Neural progenitor cell (in vitro differentiated cells): Measurements from ENCODE around the gene LPCAT3. TPM values are rescaled to one million over a fixed set of nuclear protein-coding genes. Genes with fewer than 3 reads are reported as not detected.

Experiments used
- DNase-seq: peaks from one replicate; pipeline ENCODE4 v3.0.0-alpha.2; 2016; ENCODE audit warnings: low spot score
- H2AFZ ChIP-seq: fragments of 200-600 bp; sonication (generic); replicated peaks from 2 replicates; pipeline ENCODE4 v1.6.1; 2016; ENCODE audit warnings: antibody characterized with exemption
- H3F3A ChIP-seq: fragments of 200-600 bp; sonication (generic); 2 replicates; pipeline ENCODE4 v1.6.1; 2016; ENCODE audit warnings: antibody characterized with exemption, low read depth
- H3K27ac ChIP-seq: fragments of 200-600 bp; sonication (generic); 2 replicates; pipeline ENCODE4 v1.5.1; 2016; ENCODE audit warnings: mild to moderate bottlenecking
- H3K27me3 ChIP-seq: fragments of 200-600 bp; sonication (generic); 2 replicates; pipeline ENCODE4 v1.6.1; 2016; ENCODE audit warnings: mild to moderate bottlenecking, moderate library complexity
- H3K36me3 ChIP-seq: fragments of 200-600 bp; sonication (generic); 2 replicates; pipeline ENCODE4 v1.5.1; 2016
- H3K4me1 ChIP-seq: fragments of 200-600 bp; sonication (generic); 2 replicates; pipeline ENCODE4 v1.6.1; 2016; ENCODE audit warnings: mixed run types
- H3K4me2 ChIP-seq: fragments of 200-600 bp; sonication (generic); 2 replicates; pipeline ENCODE4 v1.6.1; 2016
- H3K4me3 ChIP-seq: fragments of 200-600 bp; sonication (generic); 2 replicates; pipeline ENCODE4 v1.5.1; 2016
- H3K79me2 ChIP-seq: fragments of 200-600 bp; sonication (generic); 2 replicates; pipeline ENCODE4 v1.6.1; 2016; ENCODE audit warnings: low read depth
- H3K9ac ChIP-seq: fragments of 200-600 bp; sonication (generic); 2 replicates; pipeline ENCODE4 v1.6.1; 2016
- H3K9me3 ChIP-seq: fragments of 200-600 bp; sonication (generic); 2 replicates; pipeline ENCODE4 v1.5.1; 2016; ENCODE audit warnings: low read depth
- H4K20me1 ChIP-seq: fragments of 200-600 bp; sonication (generic); 2 replicates; pipeline ENCODE4 v1.6.1; 2016; ENCODE audit warnings: low read depth
- H3K27ac Mint-ChIP-seq: 3 replicates; pipeline ENCODE4 v1.8.0; 2021; ENCODE audit warnings: mixed read lengths
- H3K27me3 Mint-ChIP-seq: 2 replicates; pipeline ENCODE4 v1.8.0; 2022; ENCODE audit warnings: low read depth, mild to moderate bottlenecking, inconsistent platforms, moderate library complexity, mixed read lengths; ENCODE audit not compliant: insufficient read depth
- H3K36me3 Mint-ChIP-seq: 3 replicates; pipeline ENCODE4 v1.8.0; 2021; ENCODE audit warnings: mixed read lengths
- H3K4me1 Mint-ChIP-seq: 3 replicates; pipeline ENCODE4 v1.8.0; 2021; ENCODE audit warnings: mixed read lengths
- H3K4me3 Mint-ChIP-seq: 3 replicates; pipeline ENCODE4 v1.8.0; 2021; ENCODE audit warnings: mild to moderate bottlenecking, moderate library complexity, mixed read lengths
- H3K9me3 Mint-ChIP-seq: 3 replicates; pipeline ENCODE4 v1.8.0; 2020; ENCODE audit warnings: mixed read lengths
- EZH2 ChIP-seq: fragments of 200-600 bp; sonication (generic); IDR thresholded peaks from 2 replicates; pipeline ENCODE4 v1.6.1; 2017; ENCODE audit warnings: antibody characterized with exemption, mild to moderate bottlenecking, moderate library complexity
- EZH2phosphoT487 ChIP-seq: fragments of 200-600 bp; sonication (generic); IDR thresholded peaks from 2 replicates; pipeline ENCODE4 v1.6.1; 2017; ENCODE audit warnings: antibody characterized with exemption
- total RNA-seq: library from RNA; depleted of rRNA; stranded (reverse); fragments of >200 nt; gene quantifications from 2 replicates; pipeline ENCODE4 v1.2.3, GENCODE V29; 2015; ENCODE audit warnings: low replicate concordance
- TF ChIP-seq, protein P1 (sequence below): fragments of 200-600 bp; sonication (generic); IDR thresholded peaks from 2 replicates; pipeline ENCODE4 v1.5.1; 2017; ENCODE audit warnings: antibody characterized with exemption, mild to moderate bottlenecking

The LPCAT3 gene
- total RNA-seq, 1 donor from 2014 or later = 18.1 TPM

DNA sequence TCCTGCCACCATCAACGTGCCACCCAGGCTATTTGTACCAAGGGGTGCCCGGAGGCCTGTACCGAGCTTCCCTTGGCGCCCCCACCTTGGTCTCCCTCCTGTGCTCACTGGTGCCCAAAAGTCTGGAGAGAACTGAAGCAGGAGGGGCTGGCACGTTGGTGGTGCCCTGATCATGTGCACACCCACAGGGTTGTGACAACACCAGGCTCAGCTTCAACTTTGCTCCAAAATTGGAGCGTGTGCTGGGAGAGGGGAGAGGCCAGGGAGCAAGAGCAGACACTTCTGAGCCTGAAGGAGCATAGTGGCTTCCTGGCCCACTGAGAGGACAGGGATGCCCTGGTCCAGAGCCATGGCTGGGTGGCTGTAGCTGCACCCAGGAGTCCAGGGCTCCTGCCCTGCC, 13.0 kb upstream of the LPCAT3 start:
- DNase-seq = no peak
- no peak overlapping the region for H2AFZ ChIP-seq
- H3K9me3 ChIP-seq = no peaks in the 10 kb centered on the region
- no peaks in the 10 kb centered on the region for H3K36me3 Mint-ChIP-seq
- no peaks in the 10 kb centered on the region for H3K4me1 Mint-ChIP-seq
- no peaks in the 10 kb centered on the region for H4K20me1 ChIP-seq
- no peak overlapping the region for H3K27ac Mint-ChIP-seq
- H3K27me3 Mint-ChIP-seq = peaks cover 8% of the 10 kb centered on the region
- peaks cover 7% of the 10 kb centered on the region for H3K9me3 Mint-ChIP-seq
- no peak overlapping the region for H3K4me2 ChIP-seq
- H3K4me3 ChIP-seq = no peak overlapping the region
- no peaks in the 10 kb centered on the region for H3K27me3 ChIP-seq
- H3K9ac ChIP-seq = no peak overlapping the region
- H3K79me2 ChIP-seq = no peaks in the 10 kb centered on the region
- no peaks in the 10 kb centered on the region for H3K4me1 ChIP-seq
- H3K27ac ChIP-seq = no peak overlapping the region
- H3K36me3 ChIP-seq = no peaks in the 10 kb centered on the region
- no peak overlapping the region for H3K4me3 Mint-ChIP-seq
- no peaks in the 10 kb centered on the region for H3F3A ChIP-seq
- TF ChIP-seq EZH2 (no peak), EZH2phosphoT487 (no peak)
- TF ChIP-seq, protein P1, sequence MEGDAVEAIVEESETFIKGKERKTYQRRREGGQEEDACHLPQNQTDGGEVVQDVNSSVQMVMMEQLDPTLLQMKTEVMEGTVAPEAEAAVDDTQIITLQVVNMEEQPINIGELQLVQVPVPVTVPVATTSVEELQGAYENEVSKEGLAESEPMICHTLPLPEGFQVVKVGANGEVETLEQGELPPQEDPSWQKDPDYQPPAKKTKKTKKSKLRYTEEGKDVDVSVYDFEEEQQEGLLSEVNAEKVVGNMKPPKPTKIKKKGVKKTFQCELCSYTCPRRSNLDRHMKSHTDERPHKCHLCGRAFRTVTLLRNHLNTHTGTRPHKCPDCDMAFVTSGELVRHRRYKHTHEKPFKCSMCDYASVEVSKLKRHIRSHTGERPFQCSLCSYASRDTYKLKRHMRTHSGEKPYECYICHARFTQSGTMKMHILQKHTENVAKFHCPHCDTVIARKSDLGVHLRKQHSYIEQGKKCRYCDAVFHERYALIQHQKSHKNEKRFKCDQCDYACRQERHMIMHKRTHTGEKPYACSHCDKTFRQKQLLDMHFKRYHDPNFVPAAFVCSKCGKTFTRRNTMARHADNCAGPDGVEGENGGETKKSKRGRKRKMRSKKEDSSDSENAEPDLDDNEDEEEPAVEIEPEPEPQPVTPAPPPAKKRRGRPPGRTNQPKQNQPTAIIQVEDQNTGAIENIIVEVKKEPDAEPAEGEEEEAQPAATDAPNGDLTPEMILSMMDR = no peak

DNA sequence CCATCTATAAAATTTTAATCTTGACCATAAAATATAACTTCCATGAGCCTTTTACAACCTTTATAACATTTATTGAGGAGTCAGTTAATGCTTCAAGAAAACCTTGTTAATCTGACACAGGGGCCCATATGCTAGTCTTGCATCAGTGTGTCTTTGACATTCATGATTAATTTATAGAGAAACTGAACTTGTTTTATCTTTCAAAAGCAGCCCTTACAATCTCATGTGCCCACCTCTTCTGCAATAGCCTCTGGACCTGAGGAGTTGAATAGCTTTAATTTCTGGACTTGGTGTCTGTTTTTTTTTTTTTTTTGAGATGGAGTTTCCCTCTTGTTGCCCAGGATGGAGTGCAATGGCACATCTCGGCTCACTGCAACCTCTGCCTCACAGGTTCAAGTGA, 8.6 kb upstream of the LPCAT3 start:
- Histone ChIP-seq H3K4me2 (no peak overlapping the region), H3K36me3 (no peaks in the 10 kb centered on the region), H3F3A (no peaks in the 10 kb centered on the region), H3K9me3 (no peaks in the 10 kb centered on the region), H3K4me1 (no peaks in the 10 kb centered on the region), H3K27me3 (no peaks in the 10 kb centered on the region), H3K4me3 (no peak overlapping the region), H2AFZ (no peak overlapping the region), H3K9ac (no peak overlapping the region), H3K79me2 (no peaks in the 10 kb centered on the region), H4K20me1 (no peaks in the 10 kb centered on the region), H3K27ac (no peak overlapping the region)
- Mint-ChIP-seq H3K27me3 (peaks cover 4% of the 10 kb centered on the region), H3K4me3 (no peak overlapping the region), H3K36me3 (no peaks in the 10 kb centered on the region), H3K27ac (no peak overlapping the region), H3K4me1 (no peaks in the 10 kb centered on the region), H3K9me3 (peaks cover 4% of the 10 kb centered on the region)
- no peak for DNase-seq
- TF ChIP-seq EZH2 = no peak
- TF ChIP-seq, protein P1 = no peak
- TF ChIP-seq EZH2phosphoT487 = no peak

DNA sequence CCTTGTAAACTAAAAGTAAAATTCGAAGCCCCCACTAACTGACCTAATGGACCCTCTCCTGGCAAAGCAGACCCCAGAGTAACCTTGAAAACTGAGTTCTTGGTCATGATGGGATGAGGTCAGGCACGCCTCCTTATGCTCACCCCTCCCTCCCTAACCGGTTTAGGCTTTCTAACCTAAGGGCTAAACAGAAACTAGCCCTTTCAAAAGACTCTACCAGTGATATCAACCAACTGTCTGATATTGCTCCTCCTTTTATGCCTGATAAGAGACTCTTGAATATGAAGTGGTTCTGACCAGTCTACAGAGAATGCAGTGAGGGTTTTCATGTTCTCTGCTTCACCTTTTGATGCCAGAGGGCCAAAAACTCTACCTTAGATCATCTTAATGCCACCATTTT, 4.8 kb upstream of the LPCAT3 start:
- peaks cover 11% of the 10 kb centered on the region for H3F3A ChIP-seq
- no peak overlapping the region for H3K27ac ChIP-seq
- no peaks in the 10 kb centered on the region for H3K36me3 ChIP-seq
- H3K27me3 Mint-ChIP-seq = peaks cover 2% of the 10 kb centered on the region
- no peak overlapping the region for H2AFZ ChIP-seq
- no peak overlapping the region for H3K9ac ChIP-seq
- peaks cover 7% of the 10 kb centered on the region for H3K4me1 Mint-ChIP-seq
- DNase-seq = no peak
- no peak overlapping the region for H3K4me2 ChIP-seq
- no peak overlapping the region for H3K4me3 ChIP-seq
- no peaks in the 10 kb centered on the region for H3K9me3 ChIP-seq
- no peaks in the 10 kb centered on the region for H3K36me3 Mint-ChIP-seq
- no peaks in the 10 kb centered on the region for H3K4me1 ChIP-seq
- no peak overlapping the region for H3K4me3 Mint-ChIP-seq
- no peaks in the 10 kb centered on the region for H3K79me2 ChIP-seq
- H3K9me3 Mint-ChIP-seq = no peaks in the 10 kb centered on the region
- H4K20me1 ChIP-seq = no peaks in the 10 kb centered on the region
- no peak overlapping the region for H3K27ac Mint-ChIP-seq
- TF ChIP-seq, protein P1 = no peak
- H3K27me3 ChIP-seq = no peaks in the 10 kb centered on the region

DNA sequence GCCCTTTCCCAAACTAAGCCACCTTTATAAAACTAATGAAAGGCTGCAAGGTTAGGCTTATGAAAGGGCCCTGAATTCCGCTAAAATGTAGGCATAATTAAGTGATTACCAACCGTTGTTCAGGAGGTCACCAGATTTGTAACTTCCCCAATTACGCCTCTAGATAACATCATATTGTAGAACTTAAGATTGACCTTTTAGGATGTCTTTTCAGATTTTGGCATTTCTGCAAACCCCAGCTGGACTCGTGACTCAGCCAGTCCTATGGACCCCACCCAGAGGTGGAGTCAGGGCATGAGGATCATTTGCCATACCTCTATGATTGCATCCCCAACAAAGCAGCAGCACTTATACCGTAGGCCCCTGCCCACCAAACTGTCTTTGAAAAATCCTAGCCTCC, 3.7 kb upstream of the LPCAT3 start:
- Mint-ChIP-seq H3K9me3 (no peaks in the 10 kb centered on the region), H3K36me3 (no peaks in the 10 kb centered on the region), H3K27me3 (peaks cover 4% of the 10 kb centered on the region), H3K4me3 (no peak overlapping the region), H3K27ac (no peak overlapping the region), H3K4me1 (peaks cover 12% of the 10 kb centered on the region)
- TF ChIP-seq, protein P1 = no peak
- no peak for TF ChIP-seq EZH2phosphoT487
- TF ChIP-seq EZH2 = no peak
- H3K4me2 ChIP-seq = no peak overlapping the region
- no peak for DNase-seq
- no peaks in the 10 kb centered on the region for H3K9me3 ChIP-seq
- no peaks in the 10 kb centered on the region for H3K36me3 ChIP-seq
- H3K27me3 ChIP-seq = no peaks in the 10 kb centered on the region
- H3F3A ChIP-seq = peaks cover 11% of the 10 kb centered on the region
- no peak overlapping the region for H3K4me3 ChIP-seq
- H3K9ac ChIP-seq = no peak overlapping the region
- peaks cover 11% of the 10 kb centered on the region for H3K79me2 ChIP-seq
- H3K4me1 ChIP-seq = peaks cover 7% of the 10 kb centered on the region
- H2AFZ ChIP-seq = no peak overlapping the region
- H4K20me1 ChIP-seq = peaks cover 10% of the 10 kb centered on the region
- H3K27ac ChIP-seq = no peak overlapping the region
